ENCODE data around the gene ADRM1.

Gene ADRM1

GRCh38 chr20:62281161-62281933 is 21.4 kb upstream of the ADRM1 start:
- no peak for DNase-seq (ENCODE audit: low read depth)

- no peak for DNase-seq (ENCODE audit: low read depth)
Measured at GRCh38 chr20:62282103-62282502, 20.7 kb upstream of the ADRM1 start.

GRCh38 chr20:62282877-62283503 is 19.8 kb upstream of the ADRM1 start:
- DNase-seq (ENCODE audit: low read depth): no peak

GRCh38 chr20:62284448-62284847 is 18.3 kb upstream of the ADRM1 start:
- no peak for DNase-seq (ENCODE audit: low read depth)

DNA sequence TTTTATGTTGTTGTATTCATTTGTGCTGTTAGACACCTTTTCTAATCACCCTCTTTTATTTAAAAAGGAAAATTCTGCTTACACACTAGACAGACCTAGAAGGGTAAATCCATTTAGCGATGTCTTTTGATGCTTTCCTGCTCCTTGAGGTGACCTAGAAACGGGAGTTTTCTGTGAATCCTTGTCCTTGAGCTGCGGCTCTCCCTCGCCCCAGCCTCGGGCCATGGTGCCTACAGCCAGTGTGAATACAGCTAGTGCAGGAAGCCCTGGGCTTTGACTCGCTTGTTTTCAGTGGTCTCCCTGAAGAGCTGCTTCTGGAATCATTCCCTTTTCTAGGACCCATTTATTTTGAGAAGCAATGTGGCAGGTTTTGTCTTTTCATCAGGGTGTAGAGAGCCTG is 17.6 kb upstream of the ADRM1 start:
- DNase-seq (ENCODE audit: low read depth): no peak

- no peak for DNase-seq (ENCODE audit: low read depth)
Measured at GRCh38 chr20:62285722-62286121, 17.1 kb upstream of the ADRM1 start.

DNA sequence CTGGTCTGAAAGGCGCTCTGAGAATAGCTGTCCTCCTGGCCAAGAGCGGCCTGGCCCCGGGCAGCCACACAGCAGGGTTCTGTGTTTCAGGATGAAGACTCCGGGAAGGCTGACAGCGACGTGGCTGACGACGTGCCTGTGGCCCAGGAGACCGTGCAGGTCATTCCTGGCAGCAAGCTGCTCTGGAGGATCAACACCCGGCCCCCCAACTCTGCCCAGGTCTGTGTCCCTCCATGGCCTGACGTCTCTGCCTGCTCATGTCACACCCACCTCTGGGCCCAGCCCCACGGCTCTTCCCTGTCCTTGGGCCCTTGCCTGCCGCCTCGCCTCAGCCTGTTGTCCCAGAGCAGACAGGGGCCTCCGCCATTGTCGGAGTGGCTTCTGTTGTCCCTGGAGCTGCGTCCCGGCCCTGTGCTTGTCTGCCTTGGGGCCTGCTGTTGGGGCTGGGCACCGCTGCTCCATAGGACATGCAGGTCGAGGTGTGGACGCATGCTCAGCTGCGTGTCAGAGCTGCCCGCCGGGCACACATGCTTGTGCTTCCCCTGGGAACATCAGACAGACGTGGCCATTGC is 16.2 kb upstream of the ADRM1 start:
- no peak for DNase-seq (ENCODE audit: low read depth)

DNA sequence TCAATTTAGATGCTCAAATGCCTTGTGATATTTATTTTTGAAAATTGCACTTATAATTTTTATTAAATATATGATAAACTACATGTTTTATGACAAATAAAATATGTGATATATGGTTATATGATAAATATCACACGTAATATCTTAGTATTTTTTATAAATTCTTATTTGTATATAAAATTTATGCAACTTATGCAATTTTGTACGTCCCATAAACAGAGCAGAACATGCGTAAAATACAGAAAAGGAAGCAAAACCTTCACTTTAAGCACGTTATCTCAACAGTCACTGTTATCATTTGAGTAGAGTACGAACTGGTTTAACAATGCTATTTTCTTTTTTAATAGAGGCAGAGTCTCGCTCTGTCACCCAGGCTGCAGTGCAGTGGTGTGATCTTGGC is 15.7 kb upstream of the ADRM1 start:
- DNase-seq (ENCODE audit: low read depth): no peak

DNA sequence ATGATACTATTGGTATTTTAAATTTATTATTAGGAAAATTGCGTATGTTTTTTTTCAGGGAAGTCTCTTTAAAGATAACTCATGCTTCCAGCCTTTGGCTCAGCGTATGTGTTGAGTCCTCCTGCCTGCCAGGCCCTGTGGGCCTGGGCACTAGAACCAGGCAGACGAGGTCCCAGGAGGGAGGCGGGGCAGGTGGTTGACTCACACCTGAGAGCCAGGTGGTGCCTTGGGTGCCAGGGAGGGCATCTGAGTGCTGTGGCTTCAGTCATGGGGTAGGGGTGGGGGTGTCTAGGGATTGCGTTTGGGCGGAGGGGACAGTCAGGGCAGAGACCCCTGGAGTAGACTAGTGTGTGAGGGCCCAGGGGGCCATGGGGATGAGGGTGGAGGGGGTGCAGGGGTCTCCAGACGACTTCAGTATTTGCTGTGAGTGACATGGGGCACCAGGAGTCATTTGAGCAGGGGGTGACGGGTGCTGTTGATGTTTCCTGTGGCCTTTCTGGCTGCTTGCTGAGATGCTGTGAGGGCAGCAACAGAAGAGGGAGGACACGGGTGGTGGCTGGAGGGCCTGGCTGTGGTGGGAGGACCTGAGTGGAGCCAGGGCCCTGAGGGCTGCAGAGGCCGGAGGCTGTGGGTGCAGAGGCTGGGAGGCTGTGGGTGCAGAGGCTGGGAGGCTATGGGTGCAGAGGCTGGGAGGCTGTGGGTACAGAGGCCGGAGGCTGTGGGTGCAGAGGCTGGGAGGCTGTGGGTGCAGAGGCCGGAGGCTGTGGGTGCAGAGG is 14.8 kb upstream of the ADRM1 start:
- no peak for DNase-seq (ENCODE audit: low read depth)

- DNase-seq (ENCODE audit: low read depth): no peak
Measured at GRCh38 chr20:62288535-62289105, 14.2 kb upstream of the ADRM1 start.

DNA sequence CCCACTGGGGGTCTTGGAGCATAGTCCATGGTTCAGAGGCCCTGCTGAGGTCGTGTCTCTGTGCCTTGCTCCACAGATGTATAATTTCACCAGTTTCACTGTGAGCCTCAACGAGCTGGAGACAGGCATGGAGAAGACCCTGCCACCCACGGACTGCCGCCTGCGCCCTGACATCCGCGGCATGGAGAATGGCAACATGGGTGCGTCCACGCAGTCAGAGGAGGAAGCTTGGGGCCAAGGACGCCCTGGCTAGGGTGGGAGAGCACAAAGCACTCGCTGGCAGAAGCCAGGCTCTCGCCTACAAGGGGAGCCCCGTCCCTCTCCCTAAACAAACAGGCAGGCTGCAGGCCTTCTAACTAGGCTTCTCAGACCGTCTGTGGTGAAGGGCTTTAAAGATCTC is 13.7 kb upstream of the ADRM1 start:
- no peak for DNase-seq (ENCODE audit: low read depth)

DNA sequence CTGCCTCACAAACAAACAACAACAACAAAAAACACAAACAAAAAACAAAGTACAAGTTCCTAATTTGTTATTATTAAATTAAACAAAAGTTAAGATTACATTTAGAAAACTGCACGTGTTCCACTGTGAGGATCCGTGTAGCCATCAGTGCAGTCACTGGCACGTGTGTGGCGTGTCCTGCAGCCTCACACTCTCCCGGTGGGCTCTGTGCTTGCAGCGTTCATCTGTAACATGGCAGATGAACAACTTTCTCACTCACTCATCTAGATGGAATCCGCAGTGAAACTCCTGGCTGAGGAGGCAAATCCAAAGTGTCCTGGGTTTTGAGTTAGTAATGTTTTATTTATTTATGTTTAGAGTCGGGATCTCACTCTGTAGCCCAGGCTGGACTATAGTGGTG is 12.9 kb upstream of the ADRM1 start:
- DNase-seq (ENCODE audit: low read depth): no peak

GRCh38 chr20:62291251-62292066 is 11.3 kb upstream of the ADRM1 start:
- no peak for DNase-seq (ENCODE audit: low read depth)

DNA sequence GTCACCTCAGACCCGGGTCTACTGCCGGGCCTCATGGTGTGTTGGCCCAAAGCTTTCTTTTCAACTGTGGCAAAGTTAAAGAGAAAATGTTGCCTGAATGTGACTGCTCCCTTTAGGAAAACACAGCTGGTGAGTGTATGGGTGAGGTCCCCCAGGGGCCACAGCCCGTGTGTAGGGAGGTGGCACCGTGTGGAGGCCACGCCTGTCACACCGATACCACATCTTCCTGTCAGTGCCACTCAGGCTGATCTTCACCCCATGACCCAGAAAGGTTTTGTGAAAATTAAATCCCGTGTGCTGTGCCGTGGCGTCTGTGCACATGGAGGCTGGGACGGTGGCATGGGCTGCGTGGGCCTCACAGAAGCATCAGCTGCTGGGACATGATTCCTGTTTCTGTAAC is 10.7 kb upstream of the ADRM1 start:
- DNase-seq (ENCODE audit: low read depth): no peak

DNA sequence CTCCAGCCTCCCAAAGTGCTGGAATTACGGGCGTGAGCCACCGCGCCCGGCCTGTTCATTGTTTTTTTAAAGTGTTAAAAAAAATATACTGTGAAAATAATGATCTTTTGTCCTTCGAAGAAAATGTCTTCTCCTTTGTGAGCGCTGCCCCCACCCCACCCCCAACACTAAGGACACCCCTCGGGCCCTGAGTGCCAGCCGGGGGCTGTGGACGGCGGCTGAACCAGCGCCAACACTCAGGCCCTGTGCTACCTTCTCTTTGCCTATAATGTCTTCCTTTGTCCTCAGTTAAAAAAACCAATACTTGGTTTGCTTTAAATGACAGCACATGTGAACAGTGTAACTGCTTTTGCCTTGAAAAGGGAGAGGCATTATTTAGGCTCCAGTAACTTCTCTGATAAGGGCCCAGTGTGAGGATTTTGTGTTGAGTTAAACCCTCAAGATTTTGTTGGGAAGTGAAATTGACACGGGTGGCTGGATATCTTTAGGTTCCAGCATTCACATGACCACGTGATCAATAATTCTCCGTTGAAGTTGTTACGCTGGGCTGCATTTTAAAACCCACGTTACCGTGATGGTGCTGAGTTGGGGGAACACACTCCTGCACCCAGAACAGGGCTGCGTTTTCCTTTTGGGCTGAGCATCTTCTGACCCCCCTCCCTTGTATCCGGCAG is 9.5 kb upstream of the ADRM1 start:
- no peak for DNase-seq (ENCODE audit: low read depth)

GRCh38 chr20:62293946-62294345 is 8.9 kb upstream of the ADRM1 start:
- DNase-seq (ENCODE audit: low read depth): no peak

- DNase-seq (ENCODE audit: low read depth): no peak
Measured at GRCh38 chr20:62294516-62294915, 8.3 kb upstream of the ADRM1 start.

DNA sequence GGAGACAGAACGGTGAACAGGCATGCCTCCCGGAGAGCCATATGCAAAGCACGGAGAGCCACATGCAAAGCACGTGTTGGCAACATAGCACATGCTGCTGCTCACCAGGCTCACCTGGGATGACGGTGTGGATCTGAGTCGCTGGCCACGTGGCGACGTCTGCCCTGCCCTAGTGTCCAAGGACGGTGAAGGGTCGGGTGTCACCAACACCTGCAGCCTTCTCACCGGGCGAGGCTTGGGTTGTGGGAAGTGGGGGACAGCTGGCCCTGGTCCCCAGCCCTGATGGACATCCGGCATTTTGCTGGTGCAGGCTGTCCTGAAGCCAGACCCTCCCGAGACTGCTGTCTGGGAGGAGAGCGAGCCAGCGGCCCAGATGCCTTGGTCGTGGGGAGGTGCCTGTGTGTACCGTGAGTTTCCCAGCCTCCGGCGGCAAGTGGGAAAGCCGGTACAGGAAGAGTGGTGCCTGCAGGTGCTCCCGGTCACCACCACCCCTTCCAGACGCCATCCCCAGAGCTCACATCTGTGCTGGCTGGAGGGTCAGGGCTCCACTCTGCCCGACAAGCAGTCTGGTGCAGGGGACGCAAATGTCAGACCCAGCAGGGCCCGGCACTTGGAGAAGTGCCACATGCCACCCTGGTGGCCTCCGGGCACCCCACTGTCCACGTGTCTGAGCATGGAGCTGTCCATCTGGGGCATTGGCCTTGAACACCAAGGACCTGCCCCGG is 5.9 kb upstream of the ADRM1 start:
- DNase-seq (ENCODE audit: low read depth): no peak

DNA sequence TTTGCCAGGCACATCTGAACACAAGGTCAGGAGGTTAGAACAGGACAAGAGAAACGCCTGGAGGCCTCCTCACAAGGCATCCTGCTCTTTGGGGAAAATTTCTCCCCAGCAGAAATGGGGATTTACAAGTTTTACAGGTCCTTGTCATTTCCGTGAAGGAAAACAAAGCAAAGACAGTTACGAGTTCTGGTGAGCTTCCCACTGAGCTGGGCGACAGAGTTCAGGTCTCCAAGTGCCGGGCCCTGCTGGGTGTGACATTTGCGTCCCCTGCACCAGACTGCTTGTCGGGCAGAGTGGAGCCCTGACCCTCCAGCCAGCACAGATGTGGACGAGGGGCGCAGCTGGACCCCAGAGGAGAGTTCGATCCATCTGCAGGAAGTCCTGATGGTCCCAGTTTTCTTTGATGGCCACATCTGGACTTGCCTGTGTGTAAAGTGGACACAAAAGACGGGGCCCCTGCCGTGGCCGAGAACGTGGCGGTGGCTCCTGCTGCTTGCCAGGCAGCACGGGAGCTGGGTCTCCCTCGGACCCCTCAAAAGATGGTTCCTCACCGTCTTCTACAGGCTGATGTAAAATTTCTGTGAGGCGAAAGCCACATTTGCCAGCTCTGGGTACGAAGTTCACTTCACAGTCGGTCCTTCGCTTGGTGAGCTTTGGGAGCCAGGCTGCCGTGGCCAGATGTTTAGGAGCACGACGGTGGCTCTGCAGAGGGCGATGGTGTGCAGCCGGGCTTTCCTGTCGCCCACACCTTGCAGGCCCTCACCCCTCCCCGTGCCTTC is 5.2 kb upstream of the ADRM1 start:
- no peak for DNase-seq (ENCODE audit: low read depth)

All from activated gamma-delta T cell treated with anti-CD3 and anti-CD28 coated beads, Interleukin-2, amount 50 U/mL, for 16 hours (primary cell).